ENCODE results near the gene KCNJ18.
"Not testable (repeated sequence)": the region's sequence is repeated elsewhere in the genome, so short reads cannot be mapped to it uniquely, and the experiment has no call there.

The KCNJ18 gene

GRCh38 chr17:21686165-21687015 lies 5.9 kb upstream of the KCNJ18 start:
- no peak for DNase-seq

- DNase-seq = no peak
Observed at GRCh38 chr17:21687136-21687953, 5.0 kb upstream of the KCNJ18 start.

- DNase-seq = no peak
Observed at GRCh38 chr17:21688293-21688949, 3.9 kb upstream of the KCNJ18 start.

GRCh38 chr17:21689604-21690003 lies 2.7 kb upstream of the KCNJ18 start:
- DNase-seq = peak; percentile 88

GRCh38 chr17:21690811-21691210 lies 1.5 kb upstream of the KCNJ18 start:
- DNase-seq = not testable (repeated sequence)

GRCh38 chr17:21691481-21691880 lies 842 bp upstream of the KCNJ18 start:
- not testable (repeated sequence) for DNase-seq

GRCh38 chr17:21692704-21693065 lies 362 bp downstream of the KCNJ18 start:
- not testable (repeated sequence) for DNase-seq

GRCh38 chr17:21693391-21693796 lies 1.1 kb downstream of the KCNJ18 start:
- DNase-seq = not testable (repeated sequence)

- DNase-seq = not testable (repeated sequence)
Observed at GRCh38 chr17:21693937-21694336, 1.6 kb downstream of the KCNJ18 start.

GRCh38 chr17:21696227-21696626 lies 3.9 kb downstream of the KCNJ18 start:
- not testable (repeated sequence) for DNase-seq

- not testable (repeated sequence) for DNase-seq
Observed at GRCh38 chr17:21696842-21697507, 4.7 kb downstream of the KCNJ18 start.

GRCh38 chr17:21697508-21697860 lies 5.2 kb downstream of the KCNJ18 start:
- not testable (repeated sequence) for DNase-seq

GRCh38 chr17:21698437-21699075 lies 6.2 kb downstream of the KCNJ18 start:
- not testable (repeated sequence) for DNase-seq

GRCh38 chr17:21699124-21699523 lies 6.8 kb downstream of the KCNJ18 start:
- DNase-seq = not testable (repeated sequence)

GRCh38 chr17:21699573-21700236 lies 7.4 kb downstream of the KCNJ18 start:
- not testable (repeated sequence) for DNase-seq

GRCh38 chr17:21701090-21701489 lies 8.8 kb downstream of the KCNJ18 start:
- DNase-seq = not testable (repeated sequence)

GRCh38 chr17:21702029-21702428 lies 9.7 kb downstream of the KCNJ18 start:
- not testable (repeated sequence) for DNase-seq

- not testable (repeated sequence) for DNase-seq
Observed at GRCh38 chr17:21702521-21702920, 10.2 kb downstream of the KCNJ18 start.

GRCh38 chr17:21702940-21703640 lies 10.8 kb downstream of the KCNJ18 start:
- not testable (repeated sequence) for DNase-seq
